ENCODE data around the gene ACBD3.

The ACBD3 gene

DNA sequence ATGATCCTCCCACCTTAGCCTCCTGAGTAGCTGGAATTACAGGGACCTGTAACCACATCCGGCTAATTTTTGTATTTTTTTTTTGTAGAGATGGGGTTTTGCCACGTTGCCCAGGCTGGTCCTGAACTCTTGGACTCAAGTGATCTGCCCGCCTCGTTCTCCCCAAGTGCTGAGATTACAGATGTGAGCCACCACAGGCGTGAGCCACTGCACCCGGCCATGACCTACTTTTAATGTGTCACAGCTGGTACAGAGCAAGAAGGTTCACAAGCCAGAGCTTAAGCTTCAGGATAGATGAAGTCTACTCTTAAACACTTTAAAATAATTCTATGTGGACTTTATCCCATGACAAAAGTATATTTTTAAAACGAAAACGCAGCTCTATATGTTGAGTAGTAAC, 23.6 kb downstream of the ACBD3 start:
- ATAC-seq: no peak

DNA sequence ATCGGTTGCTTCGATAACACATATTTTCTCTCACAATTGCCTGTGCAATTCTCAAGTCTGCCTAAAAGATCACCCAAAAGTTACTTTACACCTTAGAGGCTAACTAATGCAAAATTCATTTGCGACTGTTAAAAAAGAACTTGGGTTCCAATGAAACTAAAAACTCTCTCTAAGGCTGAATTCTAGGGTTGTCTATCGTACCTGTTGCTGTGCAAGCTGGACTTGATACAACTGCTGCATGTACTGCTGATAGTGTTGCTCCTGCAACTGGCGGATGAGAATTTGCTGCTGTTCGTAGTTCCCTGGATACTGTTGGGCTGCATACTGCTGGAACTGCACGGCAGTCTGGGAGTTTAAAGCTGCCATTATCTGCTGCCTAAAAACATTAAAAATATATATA, 27.6 kb downstream of the ACBD3 start:
- TF ChIP-seq, protein P1, sequence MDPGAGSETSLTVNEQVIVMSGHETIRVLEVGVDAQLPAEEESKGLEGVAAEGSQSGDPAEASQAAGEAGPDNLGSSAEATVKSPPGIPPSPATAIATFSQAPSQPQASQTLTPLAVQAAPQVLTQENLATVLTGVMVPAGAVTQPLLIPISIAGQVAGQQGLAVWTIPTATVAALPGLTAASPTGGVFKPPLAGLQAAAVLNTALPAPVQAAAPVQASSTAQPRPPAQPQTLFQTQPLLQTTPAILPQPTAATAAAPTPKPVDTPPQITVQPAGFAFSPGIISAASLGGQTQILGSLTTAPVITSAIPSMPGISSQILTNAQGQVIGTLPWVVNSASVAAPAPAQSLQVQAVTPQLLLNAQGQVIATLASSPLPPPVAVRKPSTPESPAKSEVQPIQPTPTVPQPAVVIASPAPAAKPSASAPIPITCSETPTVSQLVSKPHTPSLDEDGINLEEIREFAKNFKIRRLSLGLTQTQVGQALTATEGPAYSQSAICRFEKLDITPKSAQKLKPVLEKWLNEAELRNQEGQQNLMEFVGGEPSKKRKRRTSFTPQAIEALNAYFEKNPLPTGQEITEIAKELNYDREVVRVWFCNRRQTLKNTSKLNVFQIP (CRISPR knock-in tag; IDR thresholded peaks at IDR 0.05; ENCODE audit: borderline replicate concordance, low read depth): no peak
- TF ChIP-seq BACH2 (CRISPR knock-in tag; IDR thresholded peaks at IDR 0.05; ENCODE audit: borderline replicate concordance) (no peak), ZNF565 (CRISPR knock-in tag; conservative IDR thresholded peaks at IDR 0.05; ENCODE audit: low read depth) (no peak), ZNF70 (CRISPR knock-in tag; IDR thresholded peaks at IDR 0.05) (no peak), ISL1 (CRISPR knock-in tag; IDR thresholded peaks at IDR 0.05) (no peak), OSR1 (CRISPR knock-in tag; IDR thresholded peaks at IDR 0.05) (no peak), RARB (CRISPR knock-in tag; IDR thresholded peaks at IDR 0.05) (no peak), ARNTL (CRISPR knock-in tag; IDR thresholded peaks at IDR 0.05; ENCODE audit: borderline replicate concordance, low read depth) (no peak), ZFP3 (CRISPR knock-in tag; IDR thresholded peaks at IDR 0.05) (no peak)
- TF ChIP-seq, protein P2, sequence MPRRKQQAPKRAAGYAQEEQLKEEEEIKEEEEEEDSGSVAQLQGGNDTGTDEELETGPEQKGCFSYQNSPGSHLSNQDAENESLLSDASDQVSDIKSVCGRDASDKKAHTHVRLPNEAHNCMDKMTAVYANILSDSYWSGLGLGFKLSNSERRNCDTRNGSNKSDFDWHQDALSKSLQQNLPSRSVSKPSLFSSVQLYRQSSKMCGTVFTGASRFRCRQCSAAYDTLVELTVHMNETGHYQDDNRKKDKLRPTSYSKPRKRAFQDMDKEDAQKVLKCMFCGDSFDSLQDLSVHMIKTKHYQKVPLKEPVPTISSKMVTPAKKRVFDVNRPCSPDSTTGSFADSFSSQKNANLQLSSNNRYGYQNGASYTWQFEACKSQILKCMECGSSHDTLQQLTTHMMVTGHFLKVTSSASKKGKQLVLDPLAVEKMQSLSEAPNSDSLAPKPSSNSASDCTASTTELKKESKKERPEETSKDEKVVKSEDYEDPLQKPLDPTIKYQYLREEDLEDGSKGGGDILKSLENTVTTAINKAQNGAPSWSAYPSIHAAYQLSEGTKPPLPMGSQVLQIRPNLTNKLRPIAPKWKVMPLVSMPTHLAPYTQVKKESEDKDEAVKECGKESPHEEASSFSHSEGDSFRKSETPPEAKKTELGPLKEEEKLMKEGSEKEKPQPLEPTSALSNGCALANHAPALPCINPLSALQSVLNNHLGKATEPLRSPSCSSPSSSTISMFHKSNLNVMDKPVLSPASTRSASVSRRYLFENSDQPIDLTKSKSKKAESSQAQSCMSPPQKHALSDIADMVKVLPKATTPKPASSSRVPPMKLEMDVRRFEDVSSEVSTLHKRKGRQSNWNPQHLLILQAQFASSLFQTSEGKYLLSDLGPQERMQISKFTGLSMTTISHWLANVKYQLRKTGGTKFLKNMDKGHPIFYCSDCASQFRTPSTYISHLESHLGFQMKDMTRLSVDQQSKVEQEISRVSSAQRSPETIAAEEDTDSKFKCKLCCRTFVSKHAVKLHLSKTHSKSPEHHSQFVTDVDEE (CRISPR knock-in tag; IDR thresholded peaks at IDR 0.05): no peak
- ATAC-seq: no peak

More for the DNA sequence above, 23.6 kb downstream of the ACBD3 start:
- TF ChIP-seq CSDC2 (CRISPR knock-in tag; IDR thresholded peaks at IDR 0.05) (no peak), TOX (CRISPR knock-in tag; IDR thresholded peaks at IDR 0.05; ENCODE audit: borderline replicate concordance) (no peak), GLIS3 (CRISPR knock-in tag; IDR thresholded peaks at IDR 0.05) (no peak)

DNA sequence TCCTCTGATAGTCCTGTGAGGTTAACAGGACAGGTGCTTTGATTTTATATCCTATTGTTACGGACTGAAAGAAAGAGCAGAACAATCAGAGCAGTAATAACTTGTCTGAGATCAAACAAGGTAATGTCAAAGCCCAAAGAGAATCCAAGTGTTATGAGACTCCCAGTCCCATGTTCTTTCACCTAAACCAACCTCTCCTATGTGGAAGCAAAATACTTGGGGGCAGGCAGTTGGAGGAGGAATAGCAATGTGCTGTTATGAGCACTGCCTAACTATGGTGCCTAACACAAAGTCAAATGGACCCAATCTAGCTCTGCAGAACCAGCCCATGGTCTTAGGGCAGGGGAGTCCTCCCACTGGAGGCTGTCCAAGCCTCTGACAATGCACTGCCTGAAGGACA, 28.1 kb downstream of the ACBD3 start:
- TF ChIP-seq PPARA (CRISPR knock-in tag; IDR thresholded peaks at IDR 0.05; ENCODE audit: borderline replicate concordance) (no peak), GLIS3 (CRISPR knock-in tag; IDR thresholded peaks at IDR 0.05) (no peak), ZNF70 (CRISPR knock-in tag; IDR thresholded peaks at IDR 0.05) (no peak), ZFP3 (CRISPR knock-in tag; IDR thresholded peaks at IDR 0.05) (no peak), ZFP30 (CRISPR knock-in tag; IDR thresholded peaks at IDR 0.05) (no peak), SNAI2 (CRISPR knock-in tag; IDR thresholded peaks at IDR 0.05) (no peak), ZC3H10 (CRISPR knock-in tag; IDR thresholded peaks at IDR 0.05) (no peak), RARB (CRISPR knock-in tag; IDR thresholded peaks at IDR 0.05) (no peak), ARNTL (CRISPR knock-in tag; IDR thresholded peaks at IDR 0.05; ENCODE audit: borderline replicate concordance, low read depth) (no peak), ESRRG (CRISPR knock-in tag; IDR thresholded peaks at IDR 0.05) (no peak), OSR1 (CRISPR knock-in tag; IDR thresholded peaks at IDR 0.05) (no peak), ZNF565 (CRISPR knock-in tag; conservative IDR thresholded peaks at IDR 0.05; ENCODE audit: low read depth) (no peak)
- TF ChIP-seq, protein P3, sequence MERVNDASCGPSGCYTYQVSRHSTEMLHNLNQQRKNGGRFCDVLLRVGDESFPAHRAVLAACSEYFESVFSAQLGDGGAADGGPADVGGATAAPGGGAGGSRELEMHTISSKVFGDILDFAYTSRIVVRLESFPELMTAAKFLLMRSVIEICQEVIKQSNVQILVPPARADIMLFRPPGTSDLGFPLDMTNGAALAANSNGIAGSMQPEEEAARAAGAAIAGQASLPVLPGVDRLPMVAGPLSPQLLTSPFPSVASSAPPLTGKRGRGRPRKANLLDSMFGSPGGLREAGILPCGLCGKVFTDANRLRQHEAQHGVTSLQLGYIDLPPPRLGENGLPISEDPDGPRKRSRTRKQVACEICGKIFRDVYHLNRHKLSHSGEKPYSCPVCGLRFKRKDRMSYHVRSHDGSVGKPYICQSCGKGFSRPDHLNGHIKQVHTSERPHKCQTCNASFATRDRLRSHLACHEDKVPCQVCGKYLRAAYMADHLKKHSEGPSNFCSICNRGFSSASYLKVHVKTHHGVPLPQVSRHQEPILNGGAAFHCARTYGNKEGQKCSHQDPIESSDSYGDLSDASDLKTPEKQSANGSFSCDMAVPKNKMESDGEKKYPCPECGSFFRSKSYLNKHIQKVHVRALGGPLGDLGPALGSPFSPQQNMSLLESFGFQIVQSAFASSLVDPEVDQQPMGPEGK (CRISPR knock-in tag; IDR thresholded peaks at IDR 0.05; ENCODE audit: borderline replicate concordance): no peak
- TF ChIP-seq, protein P1 (CRISPR knock-in tag; IDR thresholded peaks at IDR 0.05; ENCODE audit: borderline replicate concordance, low read depth): no peak
- TF ChIP-seq, protein P2 (CRISPR knock-in tag; IDR thresholded peaks at IDR 0.05): no peak
- ATAC-seq: no peak
